GM19238 (cell line): ENCODE results near the gene SYCP2.

Experiments used
- DNase-seq: peaks from one replicate; pipeline ENCODE4 v3.0.0; 2011; ENCODE audit warnings: low spot score; ENCODE audit not compliant: insufficient read length

Gene SYCP2

DNA sequence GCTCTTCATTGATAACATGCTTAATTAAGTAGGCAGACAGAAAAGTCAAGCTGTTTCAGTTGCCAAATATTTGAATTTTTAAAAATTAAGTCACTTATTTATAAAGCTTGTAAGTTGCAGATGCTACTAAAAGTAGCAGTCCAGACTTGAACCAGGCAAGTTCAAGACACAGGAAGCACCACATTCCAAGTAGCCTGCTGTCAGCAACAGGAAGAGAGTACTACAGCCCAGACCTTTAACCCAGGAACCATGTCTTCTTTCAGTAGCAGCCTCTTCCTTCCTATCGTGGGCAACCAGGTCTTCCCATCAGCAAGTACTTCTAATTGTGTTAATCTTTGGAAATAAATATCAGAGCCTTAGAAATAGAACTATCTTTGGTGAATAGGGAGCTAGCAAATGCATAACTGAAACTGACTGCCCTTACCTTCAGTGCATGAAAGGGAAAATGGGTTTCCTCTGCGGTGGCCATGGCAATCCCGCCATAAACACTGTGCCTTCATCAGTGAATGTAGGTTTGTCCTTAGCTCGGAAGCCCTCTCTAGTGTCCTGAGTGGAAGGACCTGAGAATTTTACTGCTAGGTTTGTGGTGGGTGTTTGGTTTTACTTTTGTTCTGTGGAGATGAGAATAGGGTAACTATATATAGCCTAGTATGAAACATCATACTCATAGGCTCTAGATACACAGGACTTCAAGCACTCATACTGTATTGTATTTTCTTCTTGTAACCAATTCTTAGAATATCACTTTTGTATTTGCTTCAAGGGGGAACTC lies 95.6 kb downstream of the SYCP2 start:
- DNase-seq = no peak

- no peak for DNase-seq
Measured at GRCh38 chr20:59836767-59837166, 96.7 kb downstream of the SYCP2 start.

DNA sequence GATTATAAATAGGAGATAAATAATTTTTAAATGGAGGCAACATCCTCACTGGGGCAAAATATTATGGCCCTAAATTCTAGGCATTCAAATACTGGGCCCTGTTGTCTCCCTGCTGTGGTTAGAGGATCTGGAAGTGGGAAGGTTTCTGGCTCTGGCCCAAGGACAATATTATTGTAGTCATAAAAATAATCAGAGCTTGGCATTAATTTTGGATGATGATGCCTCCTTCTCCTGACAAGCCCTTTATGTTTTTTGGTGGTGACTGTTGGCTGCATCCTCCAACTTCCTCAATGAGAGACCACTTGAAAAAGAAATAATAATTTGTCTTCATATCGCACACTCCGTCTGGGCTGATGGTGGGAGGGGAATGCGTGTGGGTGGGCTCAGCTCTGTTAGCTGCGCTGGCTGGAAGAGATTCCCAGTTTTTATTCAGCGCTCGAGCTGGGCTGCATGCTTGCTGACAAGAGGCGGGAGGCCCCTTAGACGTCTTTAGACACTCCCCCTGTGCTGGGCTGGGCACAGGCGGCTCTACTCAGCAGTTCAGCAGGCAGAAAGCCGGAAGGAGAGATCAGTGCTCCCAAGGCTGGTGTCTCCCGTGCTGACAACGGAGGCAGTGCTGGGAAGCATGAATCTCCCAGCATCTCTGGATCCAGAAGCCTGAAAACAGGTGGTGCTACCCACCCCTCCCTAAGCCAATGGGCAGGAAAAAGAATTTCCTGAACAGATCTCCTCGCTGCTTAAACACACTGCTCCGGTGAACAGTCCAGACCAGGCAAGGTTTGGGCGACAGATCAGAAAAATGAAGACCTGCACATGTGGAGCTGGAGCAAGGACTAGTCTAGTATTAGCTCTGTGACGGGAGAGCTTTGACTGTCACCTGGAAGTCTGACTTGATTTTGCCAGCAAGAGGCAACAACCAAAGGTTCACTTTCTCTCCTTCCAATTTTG lies 97.7 kb downstream of the SYCP2 start:
- DNase-seq = no peak

DNA sequence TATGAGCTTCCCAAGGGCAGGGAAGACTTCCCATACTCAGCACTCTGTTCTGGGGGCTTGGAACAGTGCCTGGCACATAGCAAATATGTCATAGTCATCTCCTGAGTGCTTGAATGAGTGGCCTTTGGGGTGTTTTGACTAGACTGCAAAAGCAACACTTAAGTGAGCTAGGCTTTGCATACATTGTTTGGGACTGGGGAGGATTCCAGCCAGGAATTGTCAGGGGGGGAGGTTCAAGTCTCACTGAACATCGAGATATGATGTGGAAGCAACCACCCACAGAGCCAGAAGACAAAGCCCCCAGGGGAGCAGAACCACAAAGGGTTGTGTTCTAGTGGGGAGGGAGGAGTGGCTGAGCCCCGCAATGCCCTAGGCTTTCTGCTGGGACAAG lies 98.4 kb downstream of the SYCP2 start:
- DNase-seq = no peak

- DNase-seq = no peak
Measured at GRCh38 chr20:59832406-59833363, 100.8 kb downstream of the SYCP2 start.

DNA sequence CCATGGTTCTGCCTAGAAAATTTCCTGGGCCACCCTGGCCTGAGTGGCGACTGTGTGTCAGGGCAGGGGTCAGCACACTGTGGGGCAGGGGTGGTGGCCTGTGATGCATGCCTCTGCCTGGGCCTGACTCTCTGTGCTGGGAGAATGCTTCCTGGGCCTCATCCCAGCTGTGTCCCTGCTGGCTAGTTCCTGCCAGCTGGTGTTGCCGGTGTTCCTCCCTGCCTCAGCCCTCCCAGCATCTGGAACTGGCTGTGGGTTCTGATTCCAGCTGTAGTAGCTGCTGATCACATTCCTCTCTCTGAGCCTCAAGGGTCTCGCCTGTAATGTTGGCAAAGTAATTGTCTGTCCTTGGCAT lies 101.5 kb downstream of the SYCP2 start:
- no peak for DNase-seq

- no peak for DNase-seq
Measured at GRCh38 chr20:59831024-59831915, 102.2 kb downstream of the SYCP2 start.

DNA sequence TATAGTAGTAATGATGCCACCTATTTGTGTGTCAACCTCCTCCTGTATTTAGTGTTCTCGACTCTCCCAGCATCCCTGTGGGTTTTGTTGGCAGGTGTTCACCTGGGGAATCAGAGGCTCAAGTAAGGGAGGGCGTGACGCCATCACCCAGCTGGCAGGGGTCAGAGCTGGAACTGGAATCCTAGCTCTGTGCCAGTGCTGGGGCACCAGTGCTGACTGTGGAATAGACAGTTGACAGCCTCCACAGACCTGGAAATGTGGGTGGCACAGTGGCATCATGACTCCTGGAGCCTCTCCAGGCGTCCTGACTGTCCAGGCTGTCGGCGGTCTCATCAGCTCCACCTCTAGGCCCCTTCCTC lies 102.8 kb downstream of the SYCP2 start:
- no peak for DNase-seq

DNA sequence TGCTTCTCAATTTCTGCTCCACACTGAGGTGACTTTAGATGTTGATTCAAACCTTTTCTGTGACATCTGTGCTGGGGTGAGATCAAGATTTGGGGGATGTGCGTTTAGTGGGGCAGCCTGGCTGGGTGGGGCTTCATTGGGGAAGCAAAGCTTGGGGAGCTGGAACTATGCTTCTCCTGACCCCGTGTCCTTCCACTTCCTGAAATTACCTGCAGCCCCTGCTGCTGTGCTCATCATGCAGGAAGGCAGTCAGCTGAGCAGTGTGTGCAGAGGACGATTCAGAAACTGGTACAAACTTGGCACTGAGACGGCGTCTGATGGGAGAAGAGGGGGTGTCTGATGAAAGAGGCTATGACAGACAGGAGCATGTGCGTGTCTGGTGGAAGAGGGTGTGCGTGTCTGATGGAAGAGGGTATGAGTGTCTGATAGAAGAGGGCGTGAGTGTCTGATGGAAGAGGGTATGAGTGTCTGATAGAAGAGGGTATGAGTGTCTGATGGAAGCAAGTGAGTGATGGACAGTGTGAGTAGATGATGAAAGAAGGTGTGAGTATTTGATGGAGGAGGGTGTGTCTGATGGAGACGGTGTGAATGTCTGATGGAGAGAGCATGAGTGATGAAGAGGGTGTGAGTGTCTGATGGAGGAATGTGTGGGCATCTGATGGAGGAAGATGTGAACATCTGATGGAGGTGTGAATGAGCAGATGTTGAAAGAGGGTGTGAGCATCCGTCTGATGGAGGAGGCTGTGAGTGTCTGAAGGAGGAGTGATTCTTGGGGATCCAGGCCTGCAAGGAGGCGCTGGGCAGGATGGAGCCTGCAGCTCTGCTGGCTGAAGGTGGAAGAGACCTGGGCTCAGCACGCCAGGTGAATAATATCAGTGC lies 103.4 kb downstream of the SYCP2 start:
- DNase-seq = no peak

GRCh38 chr20:59829054-59829785 lies 104.2 kb downstream of the SYCP2 start:
- DNase-seq = no peak

DNA sequence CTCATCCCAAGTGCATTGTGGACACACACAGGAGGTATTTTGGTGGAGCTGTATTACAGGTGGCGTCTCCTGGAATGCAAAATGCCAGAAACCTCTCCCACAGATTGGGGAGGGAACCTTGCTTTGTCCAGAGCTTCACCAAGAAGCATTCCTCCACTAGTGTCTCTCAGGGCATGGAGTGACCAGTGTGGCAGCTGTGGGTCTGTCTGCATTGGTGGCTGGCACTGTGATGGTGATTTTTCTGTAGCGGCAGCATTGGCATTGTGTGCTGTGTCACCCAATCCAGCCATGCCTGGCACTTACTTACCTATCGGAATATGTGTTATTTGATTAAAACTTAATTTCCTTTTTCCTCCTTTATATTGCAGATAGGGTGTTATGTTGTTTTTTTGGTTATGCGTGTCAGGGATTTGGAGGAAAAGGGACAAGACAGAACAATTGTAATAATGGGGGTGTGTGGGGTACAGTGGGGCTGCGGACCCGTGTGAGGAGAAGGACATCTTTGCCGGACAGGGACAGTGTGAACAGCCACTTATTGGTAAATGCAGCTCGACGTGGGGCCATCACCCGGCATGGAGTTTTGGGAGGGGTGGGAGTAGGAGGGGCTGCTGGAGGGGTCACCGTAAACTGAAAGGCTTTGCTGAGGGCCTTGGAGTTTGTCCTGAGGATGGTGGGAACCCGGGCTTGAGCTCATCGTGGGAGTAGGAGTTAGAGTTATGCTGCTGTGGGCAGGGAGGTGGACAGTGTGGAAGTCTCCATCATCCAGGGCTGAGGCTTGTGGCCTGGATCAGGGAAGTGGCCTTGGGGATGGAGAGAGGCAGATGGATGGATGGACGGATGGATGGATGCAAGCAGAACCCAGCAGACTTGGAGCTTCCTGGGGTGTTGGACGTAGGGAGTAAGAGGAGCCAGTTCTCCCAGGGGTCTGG lies 105.0 kb downstream of the SYCP2 start:
- DNase-seq = no peak

DNA sequence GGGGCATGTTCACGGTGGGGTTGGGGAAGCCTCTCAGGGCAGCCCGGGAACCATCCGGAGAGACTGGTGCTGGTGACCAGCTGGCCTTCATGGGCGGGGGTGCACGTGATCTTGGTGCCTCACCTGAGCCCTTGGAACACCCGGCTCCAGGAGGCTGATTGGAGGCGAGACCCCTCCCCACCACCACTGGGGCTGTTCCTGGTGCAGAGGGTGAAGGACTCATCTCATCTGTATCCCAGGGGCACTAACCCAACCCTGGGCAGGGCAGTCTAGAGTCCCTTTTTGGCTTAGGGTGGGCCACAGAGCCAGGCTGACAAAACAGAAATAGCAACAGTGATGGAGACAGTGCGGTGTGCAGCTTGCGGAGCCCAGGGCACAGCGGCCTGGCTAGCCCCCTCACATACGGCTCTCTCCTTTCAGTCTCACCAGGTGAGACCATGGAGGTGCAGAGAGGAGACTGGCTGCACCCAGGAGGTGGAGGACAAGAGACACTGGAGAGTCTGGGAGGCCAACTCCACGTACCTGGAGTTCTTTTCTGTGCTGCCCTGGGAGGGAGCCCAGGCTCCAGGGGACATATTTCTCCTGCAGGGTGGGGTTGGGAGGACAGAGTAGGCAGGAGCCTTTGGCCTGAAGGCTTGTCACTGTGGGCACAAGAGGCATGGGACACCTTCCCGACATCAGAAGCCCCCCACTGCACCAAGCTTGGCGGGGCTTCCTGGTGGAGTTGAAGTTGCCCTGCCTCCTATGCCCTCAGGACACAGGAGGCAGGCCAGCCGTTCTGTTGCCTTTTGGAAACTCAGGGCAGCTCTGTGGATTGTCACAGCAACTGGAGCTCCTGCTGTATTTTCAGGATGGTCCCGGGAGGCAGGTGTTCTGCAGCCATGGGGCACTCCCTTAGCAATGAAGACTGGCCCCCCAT lies 106.0 kb downstream of the SYCP2 start:
- no peak for DNase-seq

- DNase-seq = no peak
Measured at GRCh38 chr20:59825944-59826759, 107.3 kb downstream of the SYCP2 start.

GRCh38 chr20:59825563-59825920 lies 107.9 kb downstream of the SYCP2 start:
- no peak for DNase-seq

DNA sequence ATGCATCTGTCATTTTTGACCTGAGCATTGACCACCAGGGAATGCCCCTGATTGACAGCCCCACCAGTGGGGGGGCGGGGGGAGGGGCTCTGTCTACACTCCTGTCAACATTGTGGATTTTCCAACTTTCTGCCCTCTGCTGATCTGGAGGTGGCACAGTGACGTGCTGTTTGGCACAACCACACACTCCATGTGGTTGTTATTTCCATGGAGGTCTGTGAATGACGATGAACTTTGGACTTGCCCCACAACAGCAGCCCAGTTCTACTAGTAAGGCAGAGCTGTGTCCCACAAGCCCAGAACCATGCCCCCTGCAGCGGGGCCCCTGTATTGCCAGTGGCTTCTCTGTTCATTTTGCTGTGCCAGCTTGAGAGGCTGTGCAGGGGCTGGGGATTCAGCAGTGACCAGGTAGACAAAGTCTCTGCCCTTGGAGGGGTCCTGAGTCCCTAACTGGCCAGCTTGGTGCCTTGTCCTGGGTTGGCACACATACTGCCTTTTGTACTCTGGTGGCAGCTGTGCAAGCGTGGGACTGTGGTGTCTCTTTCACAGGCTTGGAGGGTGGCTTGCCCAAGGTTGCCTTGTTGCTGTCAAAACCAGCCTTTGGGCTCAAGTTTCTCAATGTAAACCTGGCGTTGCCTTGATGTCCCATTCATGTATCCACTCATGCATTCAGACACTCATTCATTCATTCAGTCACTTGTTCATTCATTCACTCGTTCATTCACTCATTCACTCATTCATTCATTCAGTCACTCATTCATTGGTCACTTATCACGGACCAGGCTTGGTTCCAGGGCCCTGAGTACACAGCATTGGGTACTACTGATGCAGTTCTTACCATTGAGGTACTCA lies 108.5 kb downstream of the SYCP2 start:
- no peak for DNase-seq
